Measurements from ENCODE around the gene CXCL3.

DNA sequence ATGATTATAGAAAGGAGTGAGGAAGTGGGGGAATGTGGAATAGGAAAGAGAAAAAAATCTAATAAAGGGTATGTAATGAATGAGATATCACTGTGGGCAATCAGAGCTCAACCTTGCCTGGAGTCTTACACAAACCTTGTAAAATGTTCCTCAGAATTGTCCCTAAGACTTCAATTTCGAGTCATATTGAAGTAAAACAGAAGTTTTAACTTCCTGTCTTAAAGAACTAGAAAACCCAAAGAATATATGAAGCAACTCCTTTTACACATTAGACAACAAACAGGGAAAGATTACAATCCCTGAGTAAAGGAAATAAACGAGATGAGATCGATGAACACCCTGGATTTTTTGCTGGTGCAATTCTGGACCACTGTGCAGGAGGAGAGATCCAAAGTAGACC is 42.5 kb upstream of the CXCL3 start:
- TF ChIP-seq, protein P1, sequence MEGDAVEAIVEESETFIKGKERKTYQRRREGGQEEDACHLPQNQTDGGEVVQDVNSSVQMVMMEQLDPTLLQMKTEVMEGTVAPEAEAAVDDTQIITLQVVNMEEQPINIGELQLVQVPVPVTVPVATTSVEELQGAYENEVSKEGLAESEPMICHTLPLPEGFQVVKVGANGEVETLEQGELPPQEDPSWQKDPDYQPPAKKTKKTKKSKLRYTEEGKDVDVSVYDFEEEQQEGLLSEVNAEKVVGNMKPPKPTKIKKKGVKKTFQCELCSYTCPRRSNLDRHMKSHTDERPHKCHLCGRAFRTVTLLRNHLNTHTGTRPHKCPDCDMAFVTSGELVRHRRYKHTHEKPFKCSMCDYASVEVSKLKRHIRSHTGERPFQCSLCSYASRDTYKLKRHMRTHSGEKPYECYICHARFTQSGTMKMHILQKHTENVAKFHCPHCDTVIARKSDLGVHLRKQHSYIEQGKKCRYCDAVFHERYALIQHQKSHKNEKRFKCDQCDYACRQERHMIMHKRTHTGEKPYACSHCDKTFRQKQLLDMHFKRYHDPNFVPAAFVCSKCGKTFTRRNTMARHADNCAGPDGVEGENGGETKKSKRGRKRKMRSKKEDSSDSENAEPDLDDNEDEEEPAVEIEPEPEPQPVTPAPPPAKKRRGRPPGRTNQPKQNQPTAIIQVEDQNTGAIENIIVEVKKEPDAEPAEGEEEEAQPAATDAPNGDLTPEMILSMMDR (IDR thresholded peaks at IDR 0.05): no peak
- TF ChIP-seq POLR2A (IDR thresholded peaks at IDR 0.05): no peak
